NCI-H2196 (cell line): Measurements from ENCODE around the gene AP4B1.
"Not testable (repeated sequence)": the region's sequence is repeated elsewhere in the genome, so short reads cannot be mapped to it uniquely, and the experiment has no call there.

Experiments
- DNase-seq: peaks from one replicate; lab custom pipeline; 2025; ENCODE audit not compliant: unreplicated experiment; lab: John Stamatoyannopoulos, UW

Gene AP4B1

GRCh38 chr1:113904674-113905434 lies at the start of gene AP4B1, which contains the start of gene DCLRE1B:
Gene AP4B1, minus strand, starts transcription at chr1:113904799. Its CDS starts 82 bp downstream, at chr1:113904717.
Gene DCLRE1B, plus strand, starts transcription at chr1:113905326. Its CDS starts 261 bp downstream, at chr1:113905587.
- DNase-seq = peak; percentile 99

GRCh38 chr1:113951719-113952118 lies 47.1 kb upstream of the AP4B1 start:
- DNase-seq = no peak

GRCh38 chr1:113950908-113951307 lies 46.3 kb upstream of the AP4B1 start:
- no peak for DNase-seq

GRCh38 chr1:113949007-113949406 lies 44.4 kb upstream of the AP4B1 start:
- no peak for DNase-seq

- not testable (repeated sequence) for DNase-seq
Measured at GRCh38 chr1:113948151-113948550, 43.6 kb upstream of the AP4B1 start.

GRCh38 chr1:113947388-113948107 lies 42.9 kb upstream of the AP4B1 start:
- no peak for DNase-seq

- DNase-seq = no peak
Measured at GRCh38 chr1:113946678-113947387, 42.2 kb upstream of the AP4B1 start.

- no peak for DNase-seq
Measured at GRCh38 chr1:113946112-113946511, 41.5 kb upstream of the AP4B1 start.

GRCh38 chr1:113945329-113945728 lies 40.7 kb upstream of the AP4B1 start:
- DNase-seq = no peak

GRCh38 chr1:113943028-113943811 lies 38.6 kb upstream of the AP4B1 start:
- no peak for DNase-seq

- no peak for DNase-seq
Measured at GRCh38 chr1:113942527-113942926, 37.9 kb upstream of the AP4B1 start.

- no peak for DNase-seq
Measured at GRCh38 chr1:113941245-113941559, 36.6 kb upstream of the AP4B1 start.

- no peak for DNase-seq
Measured at GRCh38 chr1:113940365-113941244, 36.0 kb upstream of the AP4B1 start.

GRCh38 chr1:113938192-113938591 lies 33.6 kb upstream of the AP4B1 start:
- DNase-seq = no peak

- DNase-seq = no peak
Measured at GRCh38 chr1:113937146-113937545, 32.5 kb upstream of the AP4B1 start.

GRCh38 chr1:113935970-113936369 lies 31.4 kb upstream of the AP4B1 start:
- no peak for DNase-seq

- no peak for DNase-seq
Measured at GRCh38 chr1:113935176-113935575, 30.6 kb upstream of the AP4B1 start.

GRCh38 chr1:113934511-113935055 lies 30.0 kb upstream of the AP4B1 start:
- no peak for DNase-seq

GRCh38 chr1:113934006-113934405 lies 29.4 kb upstream of the AP4B1 start:
- DNase-seq = no peak

GRCh38 chr1:113931451-113931851 lies 26.9 kb upstream of the AP4B1 start:
- DNase-seq = no peak
